HepG2 (cell line): ENCODE data around the gene ZFP36L2. TPM values are rescaled to one million over a fixed set of nuclear protein-coding genes. Genes with fewer than 3 reads are reported as not detected.
A peak's percentile ranks its signal among the peaks of the same experiment; 100 is the strongest.

ENCODE experiments used
- ARID5B ChIP-seq: IDR thresholded peaks from 2 replicates; pipeline ENCODE4 v1.4.0; 2020; ENCODE audit warnings: mild to moderate bottlenecking, missing genetic modification reagents
- ARNT2 ChIP-seq: sonication (generic); formaldehyde crosslinking; IDR thresholded peaks from 2 replicates; pipeline ENCODE4 v1.8.0; 2022; ENCODE audit warnings: mild to moderate bottlenecking, low read depth, missing genetic modification reagents, moderate library complexity
- ELF4 ChIP-seq: sonication (generic); formaldehyde crosslinking; IDR thresholded peaks from 2 replicates; pipeline ENCODE4 v1.5.0; 2020; ENCODE audit warnings: missing genetic modification reagents, mild to moderate bottlenecking, moderate library complexity, borderline replicate concordance
- GFI1 ChIP-seq: sonication (generic); formaldehyde crosslinking; IDR thresholded peaks from 2 replicates; pipeline ENCODE4 v1.5.0; 2020; ENCODE audit warnings: missing genetic modification reagents, mild to moderate bottlenecking, borderline replicate concordance
- KDM5B ChIP-seq: sonication (generic); formaldehyde crosslinking; IDR thresholded peaks from 2 replicates; pipeline ENCODE4 v1.4.0; 2020; ENCODE audit warnings: missing genetic modification reagents, mild to moderate bottlenecking, borderline replicate concordance
- NRL ChIP-seq: sonication (generic); formaldehyde crosslinking; IDR thresholded peaks from 2 replicates; pipeline ENCODE4 v1.5.0; 2020; ENCODE audit warnings: missing genetic modification reagents, mild to moderate bottlenecking, moderate library complexity, borderline replicate concordance
- ZBTB46 ChIP-seq: sonication (generic); formaldehyde crosslinking; IDR thresholded peaks from 2 replicates; pipeline ENCODE4 v1.4.0; 2020; ENCODE audit warnings: mild to moderate bottlenecking, missing genetic modification reagents, borderline replicate concordance
- ZNF780A ChIP-seq: sonication (generic); formaldehyde crosslinking; IDR thresholded peaks from 2 replicates; pipeline ENCODE4 v1.8.0; 2022; ENCODE audit warnings: mild to moderate bottlenecking, missing genetic modification reagents, moderate library complexity
- polyA plus RNA-seq, 8 experiments: library from polyadenylated mRNA; depleted of rRNA in 3 of 8; stranded (reverse) in 7 of 8; unstranded in 1 of 8; fragments of >200 nt; fragmentation: Illumina TruSeq in 4 of 8; extraction: Trizol in 4 of 8; gene quantifications; 2 replicates each; pipeline versions ENCODE4 v1.2.1 to v1.2.3, GENCODE V29; 2011 to 2016; ENCODE audit warnings: low read depth in 4 of 8, missing spikeins in 1 of 8, mixed read lengths in 1 of 8; ENCODE audit not compliant: insufficient read depth in 1 of 8
- total RNA-seq, 5 experiments: library from RNA; depleted of rRNA; stranded (reverse); fragments of >200 nt; fragmentation: Illumina TruSeq; extraction: Trizol; gene quantifications; 2 replicates each; pipeline ENCODE4 v1.2.3, GENCODE V29; 2016; ENCODE audit warnings: low read depth in 1 of 5
- TF ChIP-seq, protein P1 (sequence below), 2 experiments: sonication (generic) in 1 of 2; formaldehyde crosslinking in 1 of 2; IDR thresholded peaks; 2 replicates each; pipeline versions ENCODE4 v1.4.0 to v1.6.1; 2016 to 2020; ENCODE audit warnings: borderline replicate concordance in 1 of 2, low read depth in 1 of 2, mild to moderate bottlenecking in 1 of 2, missing genetic modification reagents in 1 of 2
- TF ChIP-seq, protein P2 (sequence below): sonication (generic); formaldehyde crosslinking; IDR thresholded peaks from 2 replicates; pipeline ENCODE4 v1.5.1; 2020; ENCODE audit warnings: mild to moderate bottlenecking, missing genetic modification reagents, borderline replicate concordance

ZFP36L2 gene
- total and polyA plus RNA-seq, 2 of the 13 experiments (the other 11 are each of a cell fraction or from before 2014, with no cell fraction given): 11.2 to 21.8 TPM

GRCh38 chr2:43188561-43189386, 37.6 kb downstream of the ZFP36L2 start (continued):
- TF ChIP-seq ARID5B (peak; percentile 76), ARNT2 (CRISPR knock-in tag) (0 out of 2 replicates have a peak, but pooled peaks have one; percentile 26), ZBTB46 (CRISPR knock-in tag) (peak; percentile 67; the same call in 1 of the 2 replicates), ELF4 (CRISPR knock-in tag) (no peak), NRL (CRISPR knock-in tag) (0 out of 2 replicates have a peak, but pooled peaks have one; percentile 70), ZNF780A (CRISPR knock-in tag) (no peak), GFI1 (peak; percentile 56; the same call in 1 of the 2 replicates), KDM5B (peak; percentile 50; the same call in 1 of the 2 replicates)
- TF ChIP-seq, protein P1, sequence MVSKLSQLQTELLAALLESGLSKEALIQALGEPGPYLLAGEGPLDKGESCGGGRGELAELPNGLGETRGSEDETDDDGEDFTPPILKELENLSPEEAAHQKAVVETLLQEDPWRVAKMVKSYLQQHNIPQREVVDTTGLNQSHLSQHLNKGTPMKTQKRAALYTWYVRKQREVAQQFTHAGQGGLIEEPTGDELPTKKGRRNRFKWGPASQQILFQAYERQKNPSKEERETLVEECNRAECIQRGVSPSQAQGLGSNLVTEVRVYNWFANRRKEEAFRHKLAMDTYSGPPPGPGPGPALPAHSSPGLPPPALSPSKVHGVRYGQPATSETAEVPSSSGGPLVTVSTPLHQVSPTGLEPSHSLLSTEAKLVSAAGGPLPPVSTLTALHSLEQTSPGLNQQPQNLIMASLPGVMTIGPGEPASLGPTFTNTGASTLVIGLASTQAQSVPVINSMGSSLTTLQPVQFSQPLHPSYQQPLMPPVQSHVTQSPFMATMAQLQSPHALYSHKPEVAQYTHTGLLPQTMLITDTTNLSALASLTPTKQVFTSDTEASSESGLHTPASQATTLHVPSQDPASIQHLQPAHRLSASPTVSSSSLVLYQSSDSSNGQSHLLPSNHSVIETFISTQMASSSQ (IDR thresholded peaks at IDR 0.05; ENCODE audit: low read depth): no peak
- TF ChIP-seq, protein P1 (CRISPR knock-in tag; IDR thresholded peaks at IDR 0.05; ENCODE audit: borderline replicate concordance): peak; percentile 85
- TF ChIP-seq, protein P2, sequence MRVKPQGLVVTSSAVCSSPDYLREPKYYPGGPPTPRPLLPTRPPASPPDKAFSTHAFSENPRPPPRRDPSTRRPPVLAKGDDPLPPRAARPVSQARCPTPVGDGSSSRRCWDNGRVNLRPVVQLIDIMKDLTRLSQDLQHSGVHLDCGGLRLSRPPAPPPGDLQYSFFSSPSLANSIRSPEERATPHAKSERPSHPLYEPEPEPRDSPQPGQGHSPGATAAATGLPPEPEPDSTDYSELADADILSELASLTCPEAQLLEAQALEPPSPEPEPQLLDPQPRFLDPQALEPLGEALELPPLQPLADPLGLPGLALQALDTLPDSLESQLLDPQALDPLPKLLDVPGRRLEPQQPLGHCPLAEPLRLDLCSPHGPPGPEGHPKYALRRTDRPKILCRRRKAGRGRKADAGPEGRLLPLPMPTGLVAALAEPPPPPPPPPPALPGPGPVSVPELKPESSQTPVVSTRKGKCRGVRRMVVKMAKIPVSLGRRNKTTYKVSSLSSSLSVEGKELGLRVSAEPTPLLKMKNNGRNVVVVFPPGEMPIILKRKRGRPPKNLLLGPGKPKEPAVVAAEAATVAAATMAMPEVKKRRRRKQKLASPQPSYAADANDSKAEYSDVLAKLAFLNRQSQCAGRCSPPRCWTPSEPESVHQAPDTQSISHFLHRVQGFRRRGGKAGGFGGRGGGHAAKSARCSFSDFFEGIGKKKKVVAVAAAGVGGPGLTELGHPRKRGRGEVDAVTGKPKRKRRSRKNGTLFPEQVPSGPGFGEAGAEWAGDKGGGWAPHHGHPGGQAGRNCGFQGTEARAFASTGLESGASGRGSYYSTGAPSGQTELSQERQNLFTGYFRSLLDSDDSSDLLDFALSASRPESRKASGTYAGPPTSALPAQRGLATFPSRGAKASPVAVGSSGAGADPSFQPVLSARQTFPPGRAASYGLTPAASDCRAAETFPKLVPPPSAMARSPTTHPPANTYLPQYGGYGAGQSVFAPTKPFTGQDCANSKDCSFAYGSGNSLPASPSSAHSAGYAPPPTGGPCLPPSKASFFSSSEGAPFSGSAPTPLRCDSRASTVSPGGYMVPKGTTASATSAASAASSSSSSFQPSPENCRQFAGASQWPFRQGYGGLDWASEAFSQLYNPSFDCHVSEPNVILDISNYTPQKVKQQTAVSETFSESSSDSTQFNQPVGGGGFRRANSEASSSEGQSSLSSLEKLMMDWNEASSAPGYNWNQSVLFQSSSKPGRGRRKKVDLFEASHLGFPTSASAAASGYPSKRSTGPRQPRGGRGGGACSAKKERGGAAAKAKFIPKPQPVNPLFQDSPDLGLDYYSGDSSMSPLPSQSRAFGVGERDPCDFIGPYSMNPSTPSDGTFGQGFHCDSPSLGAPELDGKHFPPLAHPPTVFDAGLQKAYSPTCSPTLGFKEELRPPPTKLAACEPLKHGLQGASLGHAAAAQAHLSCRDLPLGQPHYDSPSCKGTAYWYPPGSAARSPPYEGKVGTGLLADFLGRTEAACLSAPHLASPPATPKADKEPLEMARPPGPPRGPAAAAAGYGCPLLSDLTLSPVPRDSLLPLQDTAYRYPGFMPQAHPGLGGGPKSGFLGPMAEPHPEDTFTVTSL (CRISPR knock-in tag): no peak
